Spleen (tissue), 7 donors: ENCODE results near the gene PBX1.

Experiments
- CTCF ChIP-seq, 11 experiments: fragments of 200-600 bp in 7 of 11; fragments of 450-650 bp in 4 of 11; sonication (generic) in 4 of 11; IDR thresholded peaks in 8 of 11; conservative IDR thresholded peaks in 3 of 11; 1 replicate in 7 of 11; 2 replicates in 4 of 11; pipeline versions ENCODE4 v1.4.0 to v1.8.0; 2016 to 2021; ENCODE audit warnings: antibody characterized with exemption in 11 of 11, inconsistent platforms in 4 of 11, mild to moderate bottlenecking in 1 of 11
- POLR2A ChIP-seq, 3 donors: fragments of 450-650 bp; IDR thresholded peaks; one replicate each; pipeline ENCODE4 v1.5.1; 2017; ENCODE audit warnings: antibody characterized with exemption in 3 of 3, mild to moderate bottlenecking in 1 of 3
- POLR2AphosphoS5 ChIP-seq, 3 donors: sonication (generic); formaldehyde crosslinking; IDR thresholded peaks; one replicate each; pipeline ENCODE4 v1.5.1; 2017; ENCODE audit warnings: antibody characterized with exemption in 3 of 3
- donor health status: DM: no; HTN: no; CAD: no; lungs with moderate emphysema.
- donor health status: DM: no; HTN: no; CAD: no.
- donor health status: DM: no; HTN: no; CAD: no.

- no peak for TF ChIP-seq POLR2AphosphoS5 (IDR thresholded peaks at IDR 0.05)
- TF ChIP-seq CTCF (IDR thresholded peaks at IDR 0.05 in 8 of 11, conservative IDR thresholded peaks at IDR 0.05 in 3 of 11), result no peak
- no peak for TF ChIP-seq POLR2A (IDR thresholded peaks at IDR 0.05)
Observed at GRCh38 chr1:164742745-164743144, 183.8 kb downstream of the PBX1 start.
